ENCODE measurements around the gene B4GALNT4.

- TF ChIP-seq EZH2 (IDR thresholded peaks at IDR 0.05; ENCODE audit: insufficient read depth, poor library complexity, severe bottlenecking), result no peak
- no peak for TF ChIP-seq EZH2phosphoT487 (IDR thresholded peaks at IDR 0.05; ENCODE audit: insufficient read depth, low read depth)
Observed at GRCh38 chr11:386483-386882, 17.2 kb downstream of the B4GALNT4 start.
